ENCODE measurements around the gene CAPN15.

Gene CAPN15

GRCh38 chr16:576823-577201 is 49.3 kb downstream of the CAPN15 start:
- no peak for ATAC-seq
- TF ChIP-seq GLIS3 (CRISPR knock-in tag; IDR thresholded peaks at IDR 0.05) (no peak), TCF4 (CRISPR knock-in tag; IDR thresholded peaks at IDR 0.05; ENCODE audit: borderline replicate concordance) (no peak), PPARA (CRISPR knock-in tag; IDR thresholded peaks at IDR 0.05; ENCODE audit: borderline replicate concordance) (no peak), ARNTL (CRISPR knock-in tag; IDR thresholded peaks at IDR 0.05; ENCODE audit: borderline replicate concordance, low read depth) (no peak), SNAI2 (CRISPR knock-in tag; IDR thresholded peaks at IDR 0.05) (no peak), ZFP30 (CRISPR knock-in tag; IDR thresholded peaks at IDR 0.05) (no peak), ISL1 (CRISPR knock-in tag; IDR thresholded peaks at IDR 0.05) (no peak), ZNF8 (CRISPR knock-in tag; IDR thresholded peaks at IDR 0.05) (no peak), ZNF565 (CRISPR knock-in tag; conservative IDR thresholded peaks at IDR 0.05; ENCODE audit: low read depth) (no peak), OSR1 (CRISPR knock-in tag; IDR thresholded peaks at IDR 0.05) (no peak), CSRNP3 (CRISPR knock-in tag; IDR thresholded peaks at IDR 0.05) (no peak)

GRCh38 chr16:577796-578195 is 50.3 kb downstream of the CAPN15 start:
- TF ChIP-seq CSRNP3 (CRISPR knock-in tag; IDR thresholded peaks at IDR 0.05) (no peak), RARB (CRISPR knock-in tag; IDR thresholded peaks at IDR 0.05) (no peak), CSDC2 (CRISPR knock-in tag; IDR thresholded peaks at IDR 0.05) (no peak), BACH2 (CRISPR knock-in tag; IDR thresholded peaks at IDR 0.05; ENCODE audit: borderline replicate concordance) (no peak), GLIS3 (CRISPR knock-in tag; IDR thresholded peaks at IDR 0.05) (no peak), ARNTL (CRISPR knock-in tag; IDR thresholded peaks at IDR 0.05; ENCODE audit: borderline replicate concordance, low read depth) (no peak), OSR1 (CRISPR knock-in tag; IDR thresholded peaks at IDR 0.05) (no peak), CREB5 (CRISPR knock-in tag; IDR thresholded peaks at IDR 0.05; ENCODE audit: low read depth) (no peak), TCF4 (CRISPR knock-in tag; IDR thresholded peaks at IDR 0.05; ENCODE audit: borderline replicate concordance) (no peak), ISL1 (CRISPR knock-in tag; IDR thresholded peaks at IDR 0.05) (no peak), POU6F1 (CRISPR knock-in tag; IDR thresholded peaks at IDR 0.05; ENCODE audit: borderline replicate concordance, low read depth) (no peak), ZNF70 (CRISPR knock-in tag; IDR thresholded peaks at IDR 0.05) (no peak), TSHZ2 (CRISPR knock-in tag; IDR thresholded peaks at IDR 0.05) (no peak), PPARA (CRISPR knock-in tag; IDR thresholded peaks at IDR 0.05; ENCODE audit: borderline replicate concordance) (no peak), ZFP3 (CRISPR knock-in tag; IDR thresholded peaks at IDR 0.05) (no peak), ZFP30 (CRISPR knock-in tag; IDR thresholded peaks at IDR 0.05) (no peak), ZC3H10 (CRISPR knock-in tag; IDR thresholded peaks at IDR 0.05) (no peak), TOX (CRISPR knock-in tag; IDR thresholded peaks at IDR 0.05; ENCODE audit: borderline replicate concordance) (no peak)
- ATAC-seq, result no peak

- no peak for ATAC-seq
- TF ChIP-seq ZNF70 (CRISPR knock-in tag; IDR thresholded peaks at IDR 0.05) (no peak), PATZ1 (CRISPR knock-in tag; IDR thresholded peaks at IDR 0.05; ENCODE audit: borderline replicate concordance) (no peak), TCF4 (CRISPR knock-in tag; IDR thresholded peaks at IDR 0.05; ENCODE audit: borderline replicate concordance) (no peak), GLIS3 (CRISPR knock-in tag; IDR thresholded peaks at IDR 0.05) (no peak), ZC3H10 (CRISPR knock-in tag; IDR thresholded peaks at IDR 0.05) (no peak), ZNF565 (CRISPR knock-in tag; conservative IDR thresholded peaks at IDR 0.05; ENCODE audit: low read depth) (no peak), ISL1 (CRISPR knock-in tag; IDR thresholded peaks at IDR 0.05) (no peak), OSR1 (CRISPR knock-in tag; IDR thresholded peaks at IDR 0.05) (no peak), TSHZ2 (CRISPR knock-in tag; IDR thresholded peaks at IDR 0.05) (no peak), ZFP3 (CRISPR knock-in tag; IDR thresholded peaks at IDR 0.05) (no peak), TOX (CRISPR knock-in tag; IDR thresholded peaks at IDR 0.05; ENCODE audit: borderline replicate concordance) (no peak), ZNF8 (CRISPR knock-in tag; IDR thresholded peaks at IDR 0.05) (no peak), ARNTL (CRISPR knock-in tag; IDR thresholded peaks at IDR 0.05; ENCODE audit: borderline replicate concordance, low read depth) (no peak)
Measured at GRCh38 chr16:578232-578869, 50.8 kb downstream of the CAPN15 start.
